ENCODE data around the gene EPC1. TPM values are rescaled to one million over a fixed set of nuclear protein-coding genes. Genes with fewer than 3 reads are reported as not detected.

Gene EPC1
- total and polyA plus RNA-seq, 2 experiments from 2014 or later, result 10.6 to 12.5 TPM

DNA sequence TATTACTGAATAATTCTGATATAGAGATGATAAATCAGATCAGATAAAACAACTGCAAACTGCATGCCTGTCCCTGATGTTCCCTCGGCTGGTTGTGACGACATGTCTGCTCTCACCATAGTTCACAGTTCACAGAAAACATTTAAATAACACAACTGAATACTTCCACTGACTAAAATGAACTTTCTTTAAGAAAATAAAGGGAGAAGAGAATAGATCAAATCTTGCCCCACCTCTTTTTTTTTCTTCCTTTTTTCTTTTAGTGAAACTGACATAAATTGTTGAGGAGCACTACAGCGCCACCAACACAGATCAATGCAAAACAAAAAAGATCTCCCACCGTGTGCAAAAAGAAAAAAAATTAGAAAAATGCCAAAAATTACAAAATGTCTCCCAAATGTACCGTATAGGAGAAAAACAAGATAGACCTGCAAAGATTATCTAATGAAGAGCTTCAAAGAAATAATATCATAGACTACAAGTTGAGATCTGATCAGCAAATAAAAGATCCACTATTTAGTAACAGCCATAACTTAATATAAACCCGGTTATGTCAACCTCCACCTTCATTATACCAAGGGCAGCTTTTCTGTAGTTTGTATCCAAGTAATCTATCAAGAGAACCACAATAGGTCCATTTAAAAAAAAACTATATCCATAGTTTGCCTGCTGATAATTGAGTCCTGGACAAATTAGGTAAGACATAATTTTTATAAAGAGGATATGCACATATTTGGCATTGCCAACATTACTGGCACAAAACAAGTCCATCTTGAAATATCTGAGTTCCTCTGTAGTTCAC lies 30.7 kb upstream of the EPC1 start:
- no peak for TF ChIP-seq EZH2 (IDR thresholded peaks at IDR 0.05; ENCODE audit: insufficient read depth, poor library complexity, severe bottlenecking)
- TF ChIP-seq EZH2phosphoT487 (IDR thresholded peaks at IDR 0.05; ENCODE audit: insufficient read depth, low read depth), result no peak
- peaks cover 3% of the 10 kb centered on the region; the same call in 1 of the 2 replicates for H3F3A ChIP-seq (ENCODE audit: insufficient read depth)
- H2AFZ ChIP-seq, result peak overlapping the region; percentile 93
- peaks cover 20% of the 10 kb centered on the region; the same call in 1 of the 2 replicates for H3K4me1 ChIP-seq (ENCODE audit: insufficient read depth)
- in situ Hi-C loops (cut with MboI), result no loop called here
- peak overlapping the region; percentile 100 for H3K4me2 ChIP-seq (ENCODE audit: unreplicated experiment)
- H3K9me2 ChIP-seq (ENCODE audit: insufficient read depth), result no peaks in the 10 kb centered on the region
- no peaks in the 10 kb centered on the region for H3K9me3 ChIP-seq (ENCODE audit: low read depth)
- 1 to 3% methylated on average over 6 of the region's 6 CpGs for WGBS, 2 experiments (ENCODE audit: low coverage in 1 of 2, low lambda C conversion rate in 2 of 2, missing lambda C conversion rate in 2 of 2)
- peak overlapping the region; percentile 81 for H3K27ac ChIP-seq
- no peaks in the 10 kb centered on the region for H3K36me3 ChIP-seq (ENCODE audit: low read depth)
- H3K27me3 ChIP-seq (replicated peaks; ENCODE audit: insufficient read depth), result no peaks in the 10 kb centered on the region
- 0 out of 2 replicates have a peak, but pooled peaks cover 3% of the 10 kb centered on the region for H4K20me1 ChIP-seq (ENCODE audit: insufficient read depth)
- peak overlapping the region; percentile 93 for H3K4me3 ChIP-seq
- peak overlapping the region; percentile 93 for H3K9ac ChIP-seq
- peak; percentile 77 for DNase-seq
- H3K79me2 ChIP-seq (ENCODE audit: insufficient read depth), result peaks cover 60% of the 10 kb centered on the region

DNA sequence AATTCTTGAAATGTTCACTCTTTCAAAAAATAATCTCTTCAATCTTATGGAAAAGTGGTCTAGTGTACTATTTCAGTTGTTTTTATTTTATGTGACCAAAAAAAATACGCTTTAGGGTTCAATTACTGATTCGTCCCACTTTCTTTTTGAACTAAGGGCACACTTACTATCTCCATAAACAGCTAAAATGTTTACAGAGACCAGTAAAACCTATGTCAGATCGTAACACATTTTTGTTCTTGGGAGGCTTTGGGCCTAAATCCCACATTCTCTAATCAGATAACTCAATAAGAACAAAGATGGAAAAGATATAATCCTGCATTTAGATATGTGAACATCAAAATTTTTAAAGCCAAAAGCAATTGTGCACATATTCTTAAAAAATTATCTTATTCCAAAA lies 29.8 kb upstream of the EPC1 start:
- Histone ChIP-seq H3K27me3 (replicated peaks; ENCODE audit: insufficient read depth) (no peaks in the 10 kb centered on the region), H3K36me3 (ENCODE audit: low read depth) (no peaks in the 10 kb centered on the region), H3K4me1 (ENCODE audit: insufficient read depth) (peaks cover 20% of the 10 kb centered on the region; the same call in 1 of the 2 replicates), H3K4me3 (peak overlapping the region; percentile 93), H3K9me2 (ENCODE audit: insufficient read depth) (no peaks in the 10 kb centered on the region), H3K9me3 (ENCODE audit: low read depth) (no peaks in the 10 kb centered on the region), H3K79me2 (ENCODE audit: insufficient read depth) (peaks cover 69% of the 10 kb centered on the region), H2AFZ (peak overlapping the region; percentile 93), H4K20me1 (ENCODE audit: insufficient read depth) (0 out of 2 replicates have a peak, but pooled peaks cover 3% of the 10 kb centered on the region), H3F3A (ENCODE audit: insufficient read depth) (peaks cover 3% of the 10 kb centered on the region; the same call in 1 of the 2 replicates), H3K27ac (peak overlapping the region; percentile 81), H3K4me2 (ENCODE audit: unreplicated experiment) (peak overlapping the region; percentile 100), H3K9ac (peak overlapping the region; percentile 93)
- 1 to 3% methylated on average over 3 of the region's 3 CpGs for WGBS, 2 experiments (ENCODE audit: low coverage in 1 of 2, low lambda C conversion rate in 2 of 2, missing lambda C conversion rate in 2 of 2)
- peak; percentile 23 for DNase-seq
- in situ Hi-C loops (cut with MboI), result no loop called here
- TF ChIP-seq EZH2 (IDR thresholded peaks at IDR 0.05; ENCODE audit: insufficient read depth, poor library complexity, severe bottlenecking) (no peak), EZH2phosphoT487 (IDR thresholded peaks at IDR 0.05; ENCODE audit: insufficient read depth, low read depth) (no peak)

DNA sequence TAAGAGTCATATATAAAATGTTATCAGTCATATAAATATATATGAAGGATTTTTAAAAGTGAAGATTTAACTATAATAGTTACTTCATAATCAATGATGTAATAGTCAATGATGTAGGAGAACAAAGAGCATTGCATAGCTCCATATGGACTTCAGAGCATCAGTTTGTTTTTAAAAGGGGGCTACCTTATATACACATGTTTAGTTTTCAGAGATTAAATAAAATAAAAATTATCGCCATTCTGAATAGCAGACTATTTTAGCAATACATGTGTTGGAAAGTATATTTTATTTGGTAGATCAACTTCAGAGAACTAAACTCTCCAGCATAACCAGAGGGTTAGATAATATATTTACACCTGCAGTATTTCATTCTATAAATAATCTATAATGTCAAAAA lies 29.1 kb upstream of the EPC1 start:
- no peaks in the 10 kb centered on the region for H3K9me2 ChIP-seq (ENCODE audit: insufficient read depth)
- peaks cover 3% of the 10 kb centered on the region; the same call in 1 of the 2 replicates for H3F3A ChIP-seq (ENCODE audit: insufficient read depth)
- no peak overlapping the region for H3K27ac ChIP-seq
- H3K9me3 ChIP-seq (ENCODE audit: low read depth), result no peaks in the 10 kb centered on the region
- H2AFZ ChIP-seq, result peak overlapping the region; percentile 93; the same call in 1 of the 2 replicates
- peaks cover 20% of the 10 kb centered on the region; the same call in 1 of the 2 replicates for H3K4me1 ChIP-seq (ENCODE audit: insufficient read depth)
- peak overlapping the region; percentile 100 for H3K4me2 ChIP-seq (ENCODE audit: unreplicated experiment)
- 0 out of 2 replicates have a peak, but pooled peaks cover 3% of the 10 kb centered on the region for H4K20me1 ChIP-seq (ENCODE audit: insufficient read depth)
- H3K36me3 ChIP-seq (ENCODE audit: low read depth), result no peaks in the 10 kb centered on the region
- in situ Hi-C loops (cut with MboI), result no loop called here
- no peaks in the 10 kb centered on the region for H3K27me3 ChIP-seq (replicated peaks; ENCODE audit: insufficient read depth)
- TF ChIP-seq EZH2phosphoT487 (IDR thresholded peaks at IDR 0.05; ENCODE audit: insufficient read depth, low read depth), result no peak
- no peak for TF ChIP-seq EZH2 (IDR thresholded peaks at IDR 0.05; ENCODE audit: insufficient read depth, poor library complexity, severe bottlenecking)
- peak overlapping the region; percentile 93 for H3K4me3 ChIP-seq
- WGBS, 2 experiments (ENCODE audit: low coverage in 1 of 2, low lambda C conversion rate in 2 of 2, missing lambda C conversion rate in 2 of 2), result 3 to 12% methylated on average over 1 of the region's 1 CpG
- H3K79me2 ChIP-seq (ENCODE audit: insufficient read depth), result peaks cover 75% of the 10 kb centered on the region
- peak overlapping the region; percentile 93 for H3K9ac ChIP-seq
- peak; percentile 17 for DNase-seq

DNA sequence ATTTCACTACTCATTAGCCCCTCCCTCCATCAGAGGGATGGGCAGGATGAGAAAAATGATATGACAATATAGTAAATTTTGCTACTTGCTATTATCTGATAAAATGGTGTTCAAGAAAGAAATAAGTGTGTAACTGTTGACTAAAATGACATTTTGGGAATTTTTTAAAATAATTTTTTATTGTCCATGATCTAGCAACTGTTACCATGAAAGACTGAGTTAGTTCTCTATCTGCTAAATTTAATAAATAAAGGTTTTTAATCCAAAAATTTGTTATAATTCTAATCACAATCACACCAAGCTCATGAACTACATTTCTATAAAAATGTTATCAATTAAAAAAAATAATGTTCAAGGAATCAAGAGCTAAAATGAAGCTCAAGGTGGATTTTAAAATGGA lies 28.7 kb upstream of the EPC1 start:
- Histone ChIP-seq H3K27ac (no peak overlapping the region), H3K36me3 (ENCODE audit: low read depth) (no peaks in the 10 kb centered on the region), H3K9ac (0 out of 2 replicates have a peak overlapping the region, but pooled peaks have one; percentile 93), H3K4me3 (peak overlapping the region; percentile 93), H3K27me3 (replicated peaks; ENCODE audit: insufficient read depth) (no peaks in the 10 kb centered on the region), H2AFZ (no peak overlapping the region), H3F3A (ENCODE audit: insufficient read depth) (peaks cover 3% of the 10 kb centered on the region; the same call in 1 of the 2 replicates), H3K9me3 (ENCODE audit: low read depth) (no peaks in the 10 kb centered on the region), H4K20me1 (ENCODE audit: insufficient read depth) (0 out of 2 replicates have a peak, but pooled peaks cover 3% of the 10 kb centered on the region), H3K4me1 (ENCODE audit: insufficient read depth) (peaks cover 20% of the 10 kb centered on the region; the same call in 1 of the 2 replicates), H3K79me2 (ENCODE audit: insufficient read depth) (peaks cover 80% of the 10 kb centered on the region), H3K4me2 (ENCODE audit: unreplicated experiment) (peak overlapping the region; percentile 100), H3K9me2 (ENCODE audit: insufficient read depth) (no peaks in the 10 kb centered on the region)
- no peak for DNase-seq
- in situ Hi-C loops (cut with MboI), result no loop called here
- TF ChIP-seq EZH2 (IDR thresholded peaks at IDR 0.05; ENCODE audit: insufficient read depth, poor library complexity, severe bottlenecking) (no peak), EZH2phosphoT487 (IDR thresholded peaks at IDR 0.05; ENCODE audit: insufficient read depth, low read depth) (no peak)

All from GM23248 (cell line).